ENCODE results near the gene PDCD4. TPM values are rescaled to one million over a fixed set of nuclear protein-coding genes. Genes with fewer than 3 reads are reported as not detected.
A peak's percentile ranks its signal among the peaks of the same experiment; 100 is the strongest.

Gene PDCD4
- total and polyA plus RNA-seq, 2 of the 4 experiments (the other 2 are of a cell fraction): 10.9 to 49.7 TPM

- Histone ChIP-seq H2BK120ac (ENCODE audit: low read depth, low read length) (no peak overlapping the region), H3K23ac (ENCODE audit: low read depth, low read length) (no peak overlapping the region), H3K18ac (ENCODE audit: low read depth, low read length) (no peak overlapping the region; the same call in 1 of the 2 replicates), H2AK5ac (ENCODE audit: low read depth, low read length) (no peak overlapping the region), H3K27me3 (ENCODE audit: control insufficient read depth, insufficient read depth, low read length) (no peaks in the 10 kb centered on the region), H2BK15ac (ENCODE audit: low read depth, low read length) (no peak overlapping the region), H3K4me2 (ENCODE audit: low read depth, low read length) (no peak overlapping the region), H2BK5ac (ENCODE audit: low read depth, low read length, poor library complexity, severe bottlenecking) (no peak overlapping the region), H3K4ac (ENCODE audit: low read depth, low read length) (no peak overlapping the region), H4K20me1 (ENCODE audit: insufficient read depth, low read length) (no peaks in the 10 kb centered on the region), H3K27ac (ENCODE audit: insufficient read depth, low read length) (no peak overlapping the region), H3K9me1 (ENCODE audit: insufficient read depth, low read length) (peaks cover 5% of the 10 kb centered on the region), H3K9ac (ENCODE audit: low read depth, low read length) (no peak overlapping the region), H3K56ac (ENCODE audit: extremely low read depth, insufficient read depth, low read length) (no peak overlapping the region), H3K9me3 (ENCODE audit: control insufficient read depth, insufficient read depth, low read length) (no peaks in the 10 kb centered on the region), H4K5ac (ENCODE audit: low read depth, low read length) (peak overlapping the region; percentile 14; the same call in 1 of the 2 replicates), H3K4me3 (ENCODE audit: insufficient read depth, low read depth, low read length) (no peak overlapping the region), H3K79me1 (ENCODE audit: low read depth in 1 of 2, low read length in 2 of 2) (peaks cover 23 to 39% of the 10 kb centered on the region in 2 experiments), H3K14ac (replicated peaks; ENCODE audit: low read depth, low read length) (no peak overlapping the region), H4K91ac (ENCODE audit: insufficient read depth, low read depth, low read length) (no peak overlapping the region), H3K36me3 (ENCODE audit: control insufficient read depth, insufficient read depth, low read length) (no peaks in the 10 kb centered on the region), H3K4me1 (ENCODE audit: control insufficient read depth, insufficient read depth, low read length) (peaks cover 21% of the 10 kb centered on the region), H4K8ac (ENCODE audit: low read depth in 2 of 2, low read length in 2 of 2) (no peak overlapping the region; a peak in 1 of 4 replicates), H2AFZ (replicated peaks; ENCODE audit: low read length, poor library complexity) (no peak overlapping the region), H2AK9ac (replicated peaks; ENCODE audit: low read depth, low read length, poor library complexity) (no peak overlapping the region), H2BK20ac (ENCODE audit: low read depth, low read length) (no peak overlapping the region)
- dilution Hi-C loops (cut with HindIII; ENCODE audit: low sequenced_read_pairs, unreplicated experiment) (no loop called here), intact Hi-C loops (cut with micrococcal nuclease) (loop anchor here (10.0 kb wide), 1 partner anchor 610 kb away; the partner anchor contains the start of gene SMNDC1), in situ Hi-C loops (cut with MboI; ENCODE audit: low sequenced_read_pairs) (no loop called here)
- no CpG with 5 or more reads among the region's 2 CpGs for WGBS, 2 experiments (ENCODE audit: extremely low coverage in 2 of 2, insufficient read length in 1 of 2)
- CTCF ChIA-PET: no interaction called here
- no peak for ATAC-seq (ENCODE audit: low read depth)
- POLR2A ChIA-PET (ENCODE audit: unreplicated experiment): no interaction called here
- peak; percentile 67 for DNase-seq
- no peak for TF ChIP-seq CTCF (conservative IDR thresholded peaks at IDR 0.05; ENCODE audit: low read depth, low read length)
- no peak for TF ChIP-seq RCOR1 (IDR thresholded peaks at IDR 0.05; ENCODE audit: insufficient replicate concordance, low read length)
- no peak for TF ChIP-seq POLR2A (IDR thresholded peaks at IDR 0.05; ENCODE audit: low read depth, low read length)
- TF ChIP-seq MAZ (IDR thresholded peaks at IDR 0.05; ENCODE audit: borderline replicate concordance, low read depth, low read length): no peak
- TF ChIP-seq CHD1 (IDR thresholded peaks at IDR 0.05; ENCODE audit: low read depth, low read length): no peak
- TF ChIP-seq NFE2L2 (IDR thresholded peaks at IDR 0.05; ENCODE audit: low read depth, low read length): no peak
- no peak for TF ChIP-seq MAFK (IDR thresholded peaks at IDR 0.05; ENCODE audit: low read depth, low read length)
- no peak; the same call in 1 of the 2 replicates for TF ChIP-seq CEBPB (IDR thresholded peaks at IDR 0.05; ENCODE audit: low read depth, low read length)
- TF ChIP-seq RAD21 (IDR thresholded peaks at IDR 0.05; ENCODE audit: low read length): no peak
- TF ChIP-seq BHLHE40 (IDR thresholded peaks at IDR 0.05; ENCODE audit: low read depth, low read length): no peak
- no peak for TF ChIP-seq SMC3 (IDR thresholded peaks at IDR 0.05; ENCODE audit: low read depth, low read length)
- TF ChIP-seq FOS (IDR thresholded peaks at IDR 0.05; ENCODE audit: low read depth, low read length): no peak
- no peak for TF ChIP-seq RFX5 (IDR thresholded peaks at IDR 0.05; ENCODE audit: low read depth, low read length)
- TF ChIP-seq MXI1 (IDR thresholded peaks at IDR 0.05; ENCODE audit: borderline replicate concordance, low read depth, low read length): no peak
- TF ChIP-seq, protein P1, sequence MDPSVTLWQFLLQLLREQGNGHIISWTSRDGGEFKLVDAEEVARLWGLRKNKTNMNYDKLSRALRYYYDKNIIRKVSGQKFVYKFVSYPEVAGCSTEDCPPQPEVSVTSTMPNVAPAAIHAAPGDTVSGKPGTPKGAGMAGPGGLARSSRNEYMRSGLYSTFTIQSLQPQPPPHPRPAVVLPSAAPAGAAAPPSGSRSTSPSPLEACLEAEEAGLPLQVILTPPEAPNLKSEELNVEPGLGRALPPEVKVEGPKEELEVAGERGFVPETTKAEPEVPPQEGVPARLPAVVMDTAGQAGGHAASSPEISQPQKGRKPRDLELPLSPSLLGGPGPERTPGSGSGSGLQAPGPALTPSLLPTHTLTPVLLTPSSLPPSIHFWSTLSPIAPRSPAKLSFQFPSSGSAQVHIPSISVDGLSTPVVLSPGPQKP (IDR thresholded peaks at IDR 0.05; ENCODE audit: borderline replicate concordance, low read depth, low read length): no peak
- no peak for TF ChIP-seq USF2 (IDR thresholded peaks at IDR 0.05; ENCODE audit: low read depth, low read length)
- BruUV-seq (replicated peaks): no TSS peak
Measured at GRCh38 chr10:110914431-110914830, 42.7 kb downstream of the PDCD4 start.

Data from IMR-90 (cell line).